LNCaP clone FGC (cell line): ENCODE results near the gene IGFL1.
"Not testable (repeated sequence)": the region's sequence is repeated elsewhere in the genome, so short reads cannot be mapped to it uniquely, and the experiment has no call there.

Experiments
- DNase-seq: peaks from one replicate; pipeline ENCODE4 v3.0.0-alpha.2; 2011; ENCODE audit warnings: low read depth
- H3K4me3 ChIP-seq: 2 replicates; pipeline ENCODE4 v1.5.1; 2011; ENCODE audit warnings: mild to moderate bottlenecking, low read depth, low read length, control low read depth
- TF ChIP-seq, protein P1 (sequence below): IDR thresholded peaks from 2 replicates; pipeline ENCODE4 v1.5.1; 2012; ENCODE audit warnings: mild to moderate bottlenecking; ENCODE audit not compliant: control insufficient read depth, insufficient read depth; ENCODE audit errors: extremely low read depth

IGFL1 gene

DNA sequence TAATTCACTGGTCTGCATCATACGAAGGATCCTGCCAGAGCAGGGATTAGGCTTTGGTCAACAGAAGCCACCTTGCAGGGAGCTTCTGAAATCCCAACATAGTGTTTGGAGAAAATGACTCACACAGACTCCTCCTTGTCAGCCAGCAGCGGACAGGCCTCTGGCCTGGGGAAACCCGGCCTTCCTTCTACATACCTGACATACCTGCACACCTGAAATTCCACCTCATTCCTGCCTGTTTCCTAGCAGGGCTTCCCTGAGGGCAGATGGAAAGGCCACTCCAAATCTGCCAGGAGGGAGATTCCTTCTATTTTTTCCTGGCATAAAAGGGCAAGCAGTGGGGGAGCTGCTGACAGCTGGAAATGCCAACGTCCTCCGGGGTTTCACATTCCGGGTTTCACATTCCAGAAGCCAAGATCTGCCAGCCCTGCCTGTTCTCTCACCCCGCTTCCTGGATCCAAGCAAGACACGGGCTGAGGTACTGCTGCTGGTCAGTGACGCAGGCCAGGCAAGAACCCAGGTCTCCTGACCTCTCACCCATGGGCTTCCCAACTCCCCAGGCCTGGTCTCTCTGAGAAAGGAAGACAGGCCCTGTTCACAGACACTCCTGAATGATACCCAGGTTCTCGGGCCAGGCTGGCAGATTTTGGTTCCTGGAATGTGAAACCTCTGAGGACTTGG is 18.2 kb upstream of the IGFL1 start:
- no peak for DNase-seq
- TF ChIP-seq, protein P1, sequence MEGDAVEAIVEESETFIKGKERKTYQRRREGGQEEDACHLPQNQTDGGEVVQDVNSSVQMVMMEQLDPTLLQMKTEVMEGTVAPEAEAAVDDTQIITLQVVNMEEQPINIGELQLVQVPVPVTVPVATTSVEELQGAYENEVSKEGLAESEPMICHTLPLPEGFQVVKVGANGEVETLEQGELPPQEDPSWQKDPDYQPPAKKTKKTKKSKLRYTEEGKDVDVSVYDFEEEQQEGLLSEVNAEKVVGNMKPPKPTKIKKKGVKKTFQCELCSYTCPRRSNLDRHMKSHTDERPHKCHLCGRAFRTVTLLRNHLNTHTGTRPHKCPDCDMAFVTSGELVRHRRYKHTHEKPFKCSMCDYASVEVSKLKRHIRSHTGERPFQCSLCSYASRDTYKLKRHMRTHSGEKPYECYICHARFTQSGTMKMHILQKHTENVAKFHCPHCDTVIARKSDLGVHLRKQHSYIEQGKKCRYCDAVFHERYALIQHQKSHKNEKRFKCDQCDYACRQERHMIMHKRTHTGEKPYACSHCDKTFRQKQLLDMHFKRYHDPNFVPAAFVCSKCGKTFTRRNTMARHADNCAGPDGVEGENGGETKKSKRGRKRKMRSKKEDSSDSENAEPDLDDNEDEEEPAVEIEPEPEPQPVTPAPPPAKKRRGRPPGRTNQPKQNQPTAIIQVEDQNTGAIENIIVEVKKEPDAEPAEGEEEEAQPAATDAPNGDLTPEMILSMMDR: no peak

DNA sequence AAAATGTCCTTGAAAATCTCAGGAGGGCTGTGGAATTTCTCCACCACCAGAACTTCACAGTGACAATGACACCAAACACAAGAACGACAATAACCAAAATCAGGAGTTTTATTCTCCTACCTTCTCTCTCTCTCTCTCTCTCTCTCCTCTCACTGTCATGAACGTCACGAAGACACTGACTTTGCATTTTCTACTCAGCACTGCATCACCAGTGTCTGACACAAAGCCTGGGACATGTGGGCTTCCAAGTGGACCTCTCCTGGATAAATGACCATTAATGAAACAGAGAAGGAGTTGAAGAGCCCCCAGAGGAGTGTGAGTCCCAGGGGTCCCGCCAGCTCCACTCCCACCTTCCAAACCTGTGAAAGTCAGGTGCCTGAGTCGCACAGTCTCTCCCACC is 16.9 kb upstream of the IGFL1 start:
- H3K4me3 ChIP-seq, DNase-seq: not testable (repeated sequence)

More for the DNA sequence above, 18.2 kb upstream of the IGFL1 start:
- no peak overlapping the region for H3K4me3 ChIP-seq

DNA sequence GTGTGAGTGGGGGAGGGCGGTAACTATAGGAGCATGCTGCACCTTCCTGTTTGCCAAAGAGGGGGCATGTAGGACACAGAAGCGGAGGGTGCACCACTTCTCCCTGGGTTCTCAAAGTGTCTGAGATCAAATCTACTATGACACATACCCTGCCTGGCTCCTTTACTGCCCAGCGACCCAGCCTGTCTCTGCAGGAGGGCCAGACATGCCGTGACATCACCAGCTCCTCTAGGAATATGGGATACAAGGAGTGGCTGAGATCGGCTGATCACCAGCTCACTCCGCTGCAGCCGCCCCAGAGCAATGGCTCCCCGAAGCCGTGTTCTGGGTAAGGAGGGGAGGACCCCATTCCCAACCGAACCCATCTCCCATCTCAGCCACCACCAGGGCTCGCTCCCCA is 16.4 kb upstream of the IGFL1 start:
- no peak for DNase-seq
- TF ChIP-seq, protein P1: no peak
- H3K4me3 ChIP-seq: no peak overlapping the region

DNA sequence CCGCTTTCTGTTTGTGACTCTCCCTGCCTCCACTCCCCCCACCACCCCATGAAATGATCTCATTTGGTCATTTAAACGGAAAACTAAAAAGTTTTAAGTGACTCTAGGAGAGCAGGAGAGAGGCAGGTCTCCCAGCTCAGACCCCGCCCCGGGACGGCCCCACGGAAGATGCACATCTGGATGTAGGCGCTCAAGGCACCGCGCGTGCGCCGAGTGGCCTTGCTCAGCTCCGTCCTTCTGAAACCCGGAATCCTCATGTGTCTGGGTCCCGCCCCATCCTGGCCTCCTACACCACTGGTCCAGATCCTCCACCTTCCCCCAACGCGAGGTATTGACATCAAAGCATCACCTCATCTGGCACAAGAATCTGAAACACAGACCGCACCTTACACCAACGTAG is 15.7 kb upstream of the IGFL1 start:
- no peak for DNase-seq
- TF ChIP-seq, protein P1: no peak
- H3K4me3 ChIP-seq: no peak overlapping the region

DNA sequence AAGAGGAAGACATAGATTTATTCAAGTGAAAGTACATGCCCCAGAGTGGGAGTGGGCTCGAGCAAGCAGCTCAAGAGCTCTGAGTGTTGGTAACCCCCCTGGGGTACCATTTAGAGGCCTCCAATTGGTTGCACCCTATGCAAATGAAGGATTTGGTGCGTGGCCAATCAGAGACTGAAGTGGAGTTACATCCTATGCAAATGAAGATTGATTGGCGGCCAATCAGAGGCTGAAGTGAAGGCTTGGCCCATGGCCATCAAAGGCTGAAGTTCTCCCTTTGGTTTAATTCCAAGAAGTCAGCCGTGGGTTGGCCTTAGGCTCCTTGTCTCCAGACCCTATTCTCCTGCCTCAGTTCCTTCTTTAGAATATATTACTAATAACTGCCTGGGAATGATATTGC is 12.9 kb upstream of the IGFL1 start:
- H3K4me3 ChIP-seq: no peak overlapping the region
- TF ChIP-seq, protein P1: no peak
- DNase-seq: no peak

DNA sequence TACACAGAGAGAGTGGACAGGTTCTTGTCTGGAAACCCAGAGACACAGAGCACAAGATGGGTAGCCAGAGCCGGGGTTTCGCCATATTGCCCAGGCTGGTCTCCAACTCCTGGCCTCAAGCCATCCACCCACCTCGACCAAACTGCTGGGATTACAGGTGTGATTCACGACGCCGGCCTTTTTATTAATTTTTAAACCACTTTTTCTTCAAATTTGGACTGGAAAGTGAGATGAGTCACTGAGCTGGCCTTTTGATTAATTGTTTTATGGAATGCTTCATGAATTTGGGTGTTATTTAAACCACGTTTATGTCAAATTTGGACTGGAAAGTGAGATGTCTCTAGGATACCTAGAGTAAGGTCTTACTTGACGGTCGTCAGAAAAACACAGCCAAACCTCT is 12.1 kb upstream of the IGFL1 start:
- TF ChIP-seq, protein P1: no peak
- no peak overlapping the region for H3K4me3 ChIP-seq
- no peak for DNase-seq

DNA sequence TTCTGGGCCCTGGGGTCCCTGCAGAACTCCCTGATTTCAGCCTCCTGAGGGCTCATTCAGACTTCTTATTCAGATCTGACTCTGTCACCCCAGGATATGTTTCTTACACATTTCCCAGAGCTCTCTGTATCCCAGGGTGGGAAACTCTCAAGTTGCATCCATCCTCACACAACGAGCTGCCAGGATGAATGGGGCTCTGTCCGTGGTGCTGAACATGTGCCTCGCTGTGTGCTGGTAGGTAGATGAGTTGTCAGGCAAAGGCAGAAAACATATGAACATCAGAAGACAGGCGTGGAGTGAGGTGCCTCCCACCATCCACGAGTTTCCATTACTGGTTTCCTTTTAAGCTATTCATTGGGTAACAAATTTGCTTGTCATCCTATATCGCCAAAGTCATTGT is 11.4 kb upstream of the IGFL1 start:
- TF ChIP-seq, protein P1: no peak
- no peak for DNase-seq

More for the DNA sequence above, 11.4 kb upstream of the IGFL1 start:
- H3K4me3 ChIP-seq: no peak overlapping the region
